Spleen (tissue), 7 donors: ENCODE data around the gene CREM.

Source experiments
- CTCF ChIP-seq, 11 experiments: fragments of 200-600 bp in 7 of 11; fragments of 450-650 bp in 4 of 11; sonication (generic) in 4 of 11; IDR thresholded peaks in 8 of 11; conservative IDR thresholded peaks in 3 of 11; 1 replicate in 7 of 11; 2 replicates in 4 of 11; pipeline versions ENCODE4 v1.4.0 to v1.8.0; 2016 to 2021; ENCODE audit warnings: antibody characterized with exemption in 11 of 11, inconsistent platforms in 4 of 11, mild to moderate bottlenecking in 1 of 11
- POLR2A ChIP-seq, 3 donors: fragments of 450-650 bp; IDR thresholded peaks; one replicate each; pipeline ENCODE4 v1.5.1; 2017; ENCODE audit warnings: antibody characterized with exemption in 3 of 3, mild to moderate bottlenecking in 1 of 3
- POLR2AphosphoS5 ChIP-seq, 3 donors: sonication (generic); formaldehyde crosslinking; IDR thresholded peaks; one replicate each; pipeline ENCODE4 v1.5.1; 2017; ENCODE audit warnings: antibody characterized with exemption in 3 of 3
- donor health status: DM: no; HTN: no; CAD: no; lungs with moderate emphysema.
- donor health status: DM: no; HTN: no; CAD: no.
- donor health status: DM: no; HTN: no; CAD: no.

- TF ChIP-seq POLR2AphosphoS5 (IDR thresholded peaks at IDR 0.05) (no peak), CTCF (IDR thresholded peaks at IDR 0.05 in 8 of 11, conservative IDR thresholded peaks at IDR 0.05 in 3 of 11) (no peak), POLR2A (IDR thresholded peaks at IDR 0.05) (no peak)
Measured at GRCh38 chr10:35210961-35211360, 84.3 kb downstream of the CREM start.
